IMR-90 (cell line): Measurements from ENCODE around the gene NF1. TPM values are rescaled to one million over a fixed set of nuclear protein-coding genes. Genes with fewer than 3 reads are reported as not detected.

ENCODE experiments used
- ATAC-seq: fragments of 200-7000 bp; cut with Tn5 transposase; 2 replicates; pipeline ENCODE4 v1.9.1; 2020; ENCODE audit warnings: low read depth, mild to moderate bottlenecking, moderate library complexity
- BruUV-seq: library from RNA; stranded (reverse); fragments of 400-500 nt; replicated peaks from 2 replicates; lab custom pipeline; 2021; lab: Mats Ljungman, UMichigan
- CTCF ChIA-PET: fragments of 300-600 bp; formaldehyde crosslinking; extraction: SDS; loops from one replicate; lab custom pipeline; 2021; ENCODE audit warnings: antibody characterized with exemption; lab: Yijun Ruan, JAX
- POLR2A ChIA-PET: fragments of 300-600 bp; sonication (Branson Sonifier 250); formaldehyde crosslinking; loops from one replicate; lab custom pipeline; 2022; ENCODE audit warnings: antibody characterized with exemption; ENCODE audit not compliant: unreplicated experiment; lab: Charles Lee
- DNase-seq: peaks from one replicate; pipeline ENCODE4 v3.0.0; 2013
- H2AFZ ChIP-seq: replicated peaks from 2 replicates; pipeline ENCODE3; 2013; ENCODE audit warnings: low read length, mild to moderate bottlenecking; ENCODE audit not compliant: poor library complexity
- H2AK5ac ChIP-seq: 2 replicates; pipeline ENCODE4 v1.6.1; 2013; ENCODE audit warnings: low read depth, low read length, inconsistent platforms
- H2AK9ac ChIP-seq: replicated peaks from 2 replicates; pipeline ENCODE3; 2013; ENCODE audit warnings: mild to moderate bottlenecking, low read depth, low read length, moderate library complexity; ENCODE audit not compliant: poor library complexity
- H2BK120ac ChIP-seq: 2 replicates; pipeline ENCODE4 v1.6.1; 2013; ENCODE audit warnings: low read depth, low read length, inconsistent platforms
- H2BK15ac ChIP-seq: 3 replicates; pipeline ENCODE4 v1.6.1; 2013; ENCODE audit warnings: low read depth, low read length, inconsistent platforms
- H2BK20ac ChIP-seq: 2 replicates; pipeline ENCODE4 v1.6.1; 2013; ENCODE audit warnings: low read depth, mild to moderate bottlenecking, inconsistent platforms, low read length, moderate library complexity
- H2BK5ac ChIP-seq: 2 replicates; pipeline ENCODE4 v1.6.1; 2013; ENCODE audit warnings: mild to moderate bottlenecking, low read depth, low read length, inconsistent platforms; ENCODE audit not compliant: poor library complexity, severe bottlenecking
- H3K14ac ChIP-seq: replicated peaks from 2 replicates; pipeline ENCODE4 v1.6.1; 2013; ENCODE audit warnings: low read depth, low read length, inconsistent platforms
- H3K18ac ChIP-seq: 2 replicates; pipeline ENCODE4 v1.6.1; 2013; ENCODE audit warnings: low read depth, low read length, control low read depth
- H3K23ac ChIP-seq: 2 replicates; pipeline ENCODE4 v1.6.1; 2013; ENCODE audit warnings: low read depth, low read length, inconsistent platforms
- H3K27ac ChIP-seq: 2 replicates; pipeline ENCODE4 v1.5.1; 2013; ENCODE audit warnings: mild to moderate bottlenecking, control low read depth, low read length; ENCODE audit not compliant: insufficient read depth
- H3K27me3 ChIP-seq: 2 replicates; pipeline ENCODE4 v1.6.1; 2013; ENCODE audit warnings: low read length; ENCODE audit not compliant: control insufficient read depth, insufficient read depth
- H3K36me3 ChIP-seq: 2 replicates; pipeline ENCODE4 v1.6.1; 2013; ENCODE audit warnings: low read length, mixed read lengths; ENCODE audit not compliant: control insufficient read depth, insufficient read depth
- H3K4ac ChIP-seq: 2 replicates; pipeline ENCODE4 v1.6.1; 2013; ENCODE audit warnings: low read depth, low read length, inconsistent platforms
- H3K4me1 ChIP-seq: 2 replicates; pipeline ENCODE4 v1.6.1; 2013; ENCODE audit warnings: low read length, mixed read lengths; ENCODE audit not compliant: control insufficient read depth, insufficient read depth
- H3K4me2 ChIP-seq: 2 replicates; pipeline ENCODE4 v1.6.1; 2013; ENCODE audit warnings: low read depth, mild to moderate bottlenecking, control low read depth, low read length, moderate library complexity
- H3K4me3 ChIP-seq: 2 replicates; pipeline ENCODE4 v1.5.1; 2013; ENCODE audit warnings: low read depth, mild to moderate bottlenecking, control low read depth, low read length, moderate library complexity; ENCODE audit not compliant: insufficient read depth
- H3K56ac ChIP-seq: 2 replicates; pipeline ENCODE4 v1.6.1; 2013; ENCODE audit warnings: low read length, inconsistent platforms; ENCODE audit not compliant: insufficient read depth; ENCODE audit errors: extremely low read depth
- H3K79me1 ChIP-seq, 2 experiments: 2 replicates each; pipeline ENCODE4 v1.6.1; 2013; ENCODE audit warnings: low read length in 2 of 2, inconsistent platforms in 1 of 2, low read depth in 1 of 2
- H3K9ac ChIP-seq: 2 replicates; pipeline ENCODE4 v1.6.1; 2013; ENCODE audit warnings: low read depth, low read length, control low read depth
- H3K9me1 ChIP-seq: 2 replicates; pipeline ENCODE4 v1.6.1; 2013; ENCODE audit warnings: low read length, inconsistent platforms; ENCODE audit not compliant: insufficient read depth
- H3K9me3 ChIP-seq: 2 replicates; pipeline ENCODE4 v1.6.1; 2013; ENCODE audit warnings: low read length; ENCODE audit not compliant: control insufficient read depth, insufficient read depth
- H4K20me1 ChIP-seq: 2 replicates; pipeline ENCODE4 v1.6.1; 2013; ENCODE audit warnings: low read length, inconsistent platforms; ENCODE audit not compliant: insufficient read depth
- H4K5ac ChIP-seq: 2 replicates; pipeline ENCODE4 v1.6.1; 2013; ENCODE audit warnings: mild to moderate bottlenecking, low read depth, low read length, control low read depth
- H4K8ac ChIP-seq, 2 experiments: 2 replicates each; pipeline ENCODE4 v1.6.1; 2013; ENCODE audit warnings: low read depth in 2 of 2, low read length in 2 of 2, control low read depth in 1 of 2, inconsistent platforms in 1 of 2
- H4K91ac ChIP-seq: 2 replicates; pipeline ENCODE4 v1.6.1; 2013; ENCODE audit warnings: low read depth, low read length, inconsistent platforms; ENCODE audit not compliant: insufficient read depth
- CEBPB ChIP-seq: IDR thresholded peaks from 2 replicates; pipeline ENCODE4 v1.6.1; 2012; ENCODE audit warnings: low read depth, low read length, improper control_type of control experiment
- MAFK ChIP-seq: IDR thresholded peaks from 2 replicates; pipeline ENCODE4 v1.6.1; 2012; ENCODE audit warnings: low read depth, low read length, improper control_type of control experiment
- MAZ ChIP-seq: IDR thresholded peaks from 2 replicates; pipeline ENCODE4 v1.6.1; 2012; ENCODE audit warnings: low read depth, mild to moderate bottlenecking, low read length, improper control_type of control experiment, moderate library complexity, borderline replicate concordance
- MXI1 ChIP-seq: IDR thresholded peaks from 2 replicates; pipeline ENCODE4 v1.6.1; 2012; ENCODE audit warnings: low read depth, mild to moderate bottlenecking, low read length, moderate library complexity, borderline replicate concordance
- NFE2L2 ChIP-seq: fragments of 150-350 bp; IDR thresholded peaks from 2 replicates; pipeline ENCODE4 v1.6.1; 2016; ENCODE audit warnings: low read depth, mild to moderate bottlenecking, low read length
- RAD21 ChIP-seq: IDR thresholded peaks from 2 replicates; pipeline ENCODE4 v1.6.1; 2012; ENCODE audit warnings: low read length, improper control_type of control experiment
- RFX5 ChIP-seq: IDR thresholded peaks from 2 replicates; pipeline ENCODE4 v1.8.0; 2012; ENCODE audit warnings: low read depth, mild to moderate bottlenecking, low read length, moderate library complexity
- WGBS, 2 experiments: methylation state at CpG; one replicate each; pipeline versions ENCODE4 v1.1.5 to v1.1.7; 2013; ENCODE audit warnings: missing lambda C conversion rate in 2 of 2; ENCODE audit not compliant: insufficient read length in 1 of 2; ENCODE audit errors: extremely low coverage in 2 of 2; 5-methylcytosine and 5-hydroxymethylcytosine counted together
- dilution Hi-C: fragments of 300-500 bp; cut with HindIII; formaldehyde crosslinking; loops from one replicate; pipeline ENCODE4 v1.14.3; 2018; ENCODE audit warnings: low sequenced_read_pairs; ENCODE audit not compliant: unreplicated experiment
- in situ Hi-C: fragments of 300-500 bp; cut with MboI; formaldehyde crosslinking; loops from 3 replicates; pipeline ENCODE4 v1.14.3; 2019; ENCODE audit warnings: low sequenced_read_pairs, inconsistent platforms, mixed read lengths
- intact Hi-C: fragments of 100-400 bp; cut with micrococcal nuclease; formaldehyde crosslinking; loops from 2 replicates; pipeline ENCODE4 v1.10.0; 2022
- polyA plus RNA-seq, 3 experiments: library from polyadenylated mRNA; depleted of rRNA; stranded (reverse); fragments of >200 nt; gene quantifications; 2 replicates each; pipeline ENCODE4 v1.2.3, GENCODE V29; 2012; ENCODE audit warnings: low replicate concordance in 1 of 3
- total RNA-seq: library from RNA; depleted of rRNA; stranded (reverse); fragments of >200 nt; gene quantifications from 2 replicates; pipeline ENCODE4 v1.2.3, GENCODE V29; 2012
- TF ChIP-seq, protein P1 (sequence below): conservative IDR thresholded peaks from 2 replicates; pipeline ENCODE4 v1.5.1; 2012; ENCODE audit warnings: mild to moderate bottlenecking, low read depth, low read length, improper control_type of control experiment
- TF ChIP-seq, protein P2 (sequence below): fragments of 150-350 bp; IDR thresholded peaks from 2 replicates; pipeline ENCODE4 v1.6.1; 2017; ENCODE audit warnings: mild to moderate bottlenecking, antibody characterized with exemption, low read length, low read depth

The NF1 gene
- total and polyA plus RNA-seq, 2 of the 4 experiments (the other 2 are of a cell fraction) = 17.9 to 48.6 TPM

DNA sequence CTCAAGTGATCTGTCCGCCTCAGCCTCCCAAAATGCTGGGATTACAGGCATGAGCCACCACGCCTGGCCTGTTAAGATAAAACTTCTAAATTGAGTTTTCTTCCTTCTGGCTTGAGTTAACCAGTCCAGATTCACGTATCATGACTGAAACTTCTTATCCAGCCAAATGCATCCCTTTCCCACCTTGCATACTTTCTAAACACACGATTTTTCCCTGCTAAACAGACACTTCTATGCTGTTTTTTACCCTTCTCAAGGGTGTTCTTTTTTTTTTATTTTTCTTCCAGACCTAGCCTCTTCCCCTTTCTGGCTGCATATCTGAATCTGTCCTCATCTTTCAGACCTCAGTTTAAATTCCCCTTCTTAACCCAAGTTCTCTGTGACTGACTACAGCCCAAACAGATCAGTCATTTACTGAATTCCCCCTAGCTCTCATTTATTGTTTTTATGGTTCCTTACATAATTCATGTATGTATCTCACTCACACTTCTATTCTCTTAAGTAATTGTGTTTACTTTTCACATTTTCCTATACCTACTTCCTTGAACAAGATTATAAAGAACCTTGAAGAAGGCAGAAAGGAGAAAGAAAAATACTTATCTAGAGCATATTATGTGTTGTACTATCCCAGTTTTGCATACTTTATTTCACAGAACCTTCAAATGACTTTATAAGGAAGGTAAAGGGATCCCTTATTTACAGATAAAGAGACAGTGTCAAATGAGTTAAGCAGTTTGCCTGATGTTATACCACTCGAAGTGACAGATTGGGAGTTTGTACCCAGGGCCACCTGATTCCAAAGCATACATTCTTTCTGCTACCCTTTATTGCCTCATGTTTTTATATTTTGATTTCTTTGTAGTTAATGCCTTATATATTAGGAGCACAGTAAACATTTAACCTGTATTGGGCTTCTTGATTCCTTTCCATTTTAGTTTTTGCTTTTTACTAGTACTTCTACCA lies 213.9 kb downstream of the NF1 start:
- intact Hi-C loops (no loop called here), dilution Hi-C loops (no loop called here), in situ Hi-C loops (no loop called here)
- no peak overlapping the region for H2BK5ac ChIP-seq
- H4K20me1 ChIP-seq = no peaks in the 10 kb centered on the region
- no peaks in the 10 kb centered on the region for H3K4me1 ChIP-seq
- H2BK20ac ChIP-seq = no peak overlapping the region
- ATAC-seq (no peak), DNase-seq (no peak)
- H3K18ac ChIP-seq = no peak overlapping the region
- BruUV-seq = no TSS peak
- H3K4me3 ChIP-seq = no peak overlapping the region
- H3K27ac ChIP-seq = no peak overlapping the region
- H3K4ac ChIP-seq = no peak overlapping the region
- no peak overlapping the region for H4K5ac ChIP-seq
- 88% methylated on average over 4 of the region's 5 CpGs; no CpG with 5 or more reads in 1 of the 2 experiments for WGBS, 2 experiments
- 0 out of 2 replicates have a peak overlapping the region, but pooled peaks have one; percentile 46 for H3K23ac ChIP-seq
- ChIA-PET POLR2A (no interaction called here), CTCF (no interaction called here)
- no peak overlapping the region for H2BK15ac ChIP-seq
- peaks cover 18 to 40% of the 10 kb centered on the region in 2 experiments; a peak in 3 of 4 replicates for H3K79me1 ChIP-seq
- H3K9ac ChIP-seq = no peak overlapping the region
- H3K14ac ChIP-seq = no peak overlapping the region
- no peak for TF ChIP-seq RFX5
- TF ChIP-seq, protein P1, sequence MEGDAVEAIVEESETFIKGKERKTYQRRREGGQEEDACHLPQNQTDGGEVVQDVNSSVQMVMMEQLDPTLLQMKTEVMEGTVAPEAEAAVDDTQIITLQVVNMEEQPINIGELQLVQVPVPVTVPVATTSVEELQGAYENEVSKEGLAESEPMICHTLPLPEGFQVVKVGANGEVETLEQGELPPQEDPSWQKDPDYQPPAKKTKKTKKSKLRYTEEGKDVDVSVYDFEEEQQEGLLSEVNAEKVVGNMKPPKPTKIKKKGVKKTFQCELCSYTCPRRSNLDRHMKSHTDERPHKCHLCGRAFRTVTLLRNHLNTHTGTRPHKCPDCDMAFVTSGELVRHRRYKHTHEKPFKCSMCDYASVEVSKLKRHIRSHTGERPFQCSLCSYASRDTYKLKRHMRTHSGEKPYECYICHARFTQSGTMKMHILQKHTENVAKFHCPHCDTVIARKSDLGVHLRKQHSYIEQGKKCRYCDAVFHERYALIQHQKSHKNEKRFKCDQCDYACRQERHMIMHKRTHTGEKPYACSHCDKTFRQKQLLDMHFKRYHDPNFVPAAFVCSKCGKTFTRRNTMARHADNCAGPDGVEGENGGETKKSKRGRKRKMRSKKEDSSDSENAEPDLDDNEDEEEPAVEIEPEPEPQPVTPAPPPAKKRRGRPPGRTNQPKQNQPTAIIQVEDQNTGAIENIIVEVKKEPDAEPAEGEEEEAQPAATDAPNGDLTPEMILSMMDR = no peak
- no peak for TF ChIP-seq NFE2L2
- no peak for TF ChIP-seq MAZ
- TF ChIP-seq CEBPB = no peak
- no peak for TF ChIP-seq MXI1
- no peak for TF ChIP-seq RAD21
- TF ChIP-seq, protein P2, sequence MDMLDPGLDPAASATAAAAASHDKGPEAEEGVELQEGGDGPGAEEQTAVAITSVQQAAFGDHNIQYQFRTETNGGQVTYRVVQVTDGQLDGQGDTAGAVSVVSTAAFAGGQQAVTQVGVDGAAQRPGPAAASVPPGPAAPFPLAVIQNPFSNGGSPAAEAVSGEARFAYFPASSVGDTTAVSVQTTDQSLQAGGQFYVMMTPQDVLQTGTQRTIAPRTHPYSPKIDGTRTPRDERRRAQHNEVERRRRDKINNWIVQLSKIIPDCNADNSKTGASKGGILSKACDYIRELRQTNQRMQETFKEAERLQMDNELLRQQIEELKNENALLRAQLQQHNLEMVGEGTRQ = no peak
- TF ChIP-seq MAFK = no peak
- no peak overlapping the region for H3K56ac ChIP-seq
- H3K36me3 ChIP-seq = no peaks in the 10 kb centered on the region; the same call in 1 of the 2 replicates
- no peak overlapping the region for H2AK9ac ChIP-seq
- no peak overlapping the region for H4K8ac ChIP-seq
- no peak overlapping the region for H4K91ac ChIP-seq
- no peaks in the 10 kb centered on the region for H3K9me3 ChIP-seq
- H2AFZ ChIP-seq = no peak overlapping the region
- H2AK5ac ChIP-seq = no peak overlapping the region
- no peaks in the 10 kb centered on the region; the same call in none of the 2 replicates for H3K9me1 ChIP-seq
- H3K27me3 ChIP-seq = no peaks in the 10 kb centered on the region
- no peak overlapping the region for H2BK120ac ChIP-seq
- H3K4me2 ChIP-seq = no peak overlapping the region
